HuH-7.5 (cell line): Measurements from ENCODE around the gene DDX25.

Source experiments
- DNase-seq: peaks from one replicate; pipeline ENCODE4 v3.0.0; 2011; ENCODE audit warnings: low spot score

Gene DDX25

DNA sequence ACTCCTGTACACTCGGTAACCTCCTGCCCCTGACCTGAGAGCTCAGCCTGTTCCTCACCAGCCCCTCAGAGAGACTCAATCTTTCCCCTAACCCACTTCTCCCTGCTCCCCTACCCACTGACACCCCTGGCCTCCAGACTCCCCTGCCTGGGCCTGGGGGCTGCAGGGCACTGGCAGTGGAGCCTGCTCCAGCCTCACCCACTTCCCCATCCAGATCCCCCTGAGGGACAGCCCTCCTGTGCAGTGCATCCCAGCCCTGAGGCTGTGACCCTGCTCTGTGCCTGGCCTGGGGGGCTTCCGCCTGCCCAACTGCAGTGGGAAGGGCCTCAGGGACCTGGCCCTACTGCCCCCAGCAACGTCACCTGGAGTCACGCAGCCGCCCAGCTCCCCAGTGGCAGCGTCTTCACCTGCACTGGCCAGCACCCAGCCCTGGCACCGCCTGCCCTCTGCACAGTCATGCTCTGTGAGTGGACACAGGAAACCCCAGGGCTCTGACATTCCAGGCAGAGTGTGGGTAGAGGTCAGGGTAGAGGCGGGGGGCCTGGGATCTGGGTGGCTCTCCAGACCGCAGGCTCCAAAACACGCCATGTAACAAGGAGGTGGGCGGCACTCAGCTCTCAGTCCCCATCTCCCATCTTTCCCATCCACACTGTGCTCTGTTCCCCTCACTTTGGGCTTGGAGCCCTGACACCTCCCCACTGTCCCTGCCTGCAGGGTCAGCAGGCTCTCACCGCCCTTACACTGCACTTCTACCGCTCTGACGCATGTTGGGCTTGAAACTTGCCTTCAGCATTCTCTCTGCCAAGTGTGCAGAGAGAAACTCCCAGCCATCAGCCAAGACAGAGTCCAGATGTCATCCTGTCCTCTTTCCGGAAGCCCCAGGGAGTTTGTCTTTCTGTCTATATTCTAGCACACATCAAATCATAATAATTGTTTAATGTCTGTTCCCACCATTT lies 46.7 kb downstream of the DDX25 start:
- DNase-seq, result no peak

DNA sequence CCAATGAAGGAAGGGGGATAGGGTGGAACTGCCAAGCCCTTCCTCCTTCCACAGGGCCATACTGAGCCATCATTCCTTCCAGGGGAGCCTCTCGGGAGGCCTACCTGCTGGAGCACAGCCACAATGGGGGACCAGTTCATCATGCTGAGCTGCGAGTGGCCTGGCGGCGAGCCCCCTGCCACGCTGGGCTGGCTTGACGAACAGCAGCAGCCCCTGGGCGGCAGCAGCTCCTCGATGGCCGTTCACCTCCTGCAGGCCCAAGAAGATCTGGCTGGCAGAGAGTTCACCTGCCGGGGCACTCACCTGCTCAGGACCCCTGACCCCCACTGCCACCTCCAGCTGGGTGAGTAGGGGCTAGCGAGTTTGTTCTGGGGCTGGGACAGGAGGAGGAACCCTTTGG lies 47.4 kb downstream of the DDX25 start:
- no peak for DNase-seq

DNA sequence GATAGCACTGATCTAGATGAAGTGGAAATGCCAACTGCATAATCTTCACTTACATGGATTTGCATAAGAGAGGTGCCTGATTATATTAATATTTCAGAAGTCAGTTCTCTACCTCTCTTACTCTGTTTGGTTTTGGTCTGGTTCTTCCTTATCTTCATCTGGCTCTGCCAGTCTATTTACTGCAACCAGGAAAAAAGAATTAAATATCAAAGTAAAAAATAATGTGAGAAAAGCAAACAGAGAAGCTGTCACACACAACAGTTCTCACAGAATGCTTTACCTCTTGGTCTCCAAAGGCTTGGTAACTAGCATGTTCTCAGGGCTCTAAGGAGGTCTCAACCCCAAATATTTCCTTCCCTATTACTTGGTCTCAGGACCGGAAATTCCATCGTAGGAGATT lies 48.3 kb downstream of the DDX25 start:
- no peak for DNase-seq

DNA sequence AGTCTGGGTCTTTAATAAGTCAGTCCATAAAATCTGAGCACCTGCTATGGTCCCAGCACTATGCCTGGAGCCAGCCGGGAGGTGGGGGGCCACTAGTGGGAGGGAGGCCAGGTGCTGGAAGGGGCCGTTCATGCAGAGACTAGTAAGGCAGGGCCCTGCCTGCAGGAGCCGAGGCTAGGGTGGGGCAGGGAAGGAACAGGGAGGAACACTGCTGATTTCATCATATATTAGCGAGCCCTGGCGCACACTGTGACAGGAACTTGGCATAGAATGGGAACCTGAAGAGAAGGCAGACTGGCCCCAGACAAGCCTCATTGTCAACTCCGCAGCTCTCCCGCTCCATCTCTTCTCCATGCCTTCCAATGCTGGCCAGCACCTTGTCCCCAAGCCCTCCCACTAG lies 48.7 kb downstream of the DDX25 start:
- no peak for DNase-seq

DNA sequence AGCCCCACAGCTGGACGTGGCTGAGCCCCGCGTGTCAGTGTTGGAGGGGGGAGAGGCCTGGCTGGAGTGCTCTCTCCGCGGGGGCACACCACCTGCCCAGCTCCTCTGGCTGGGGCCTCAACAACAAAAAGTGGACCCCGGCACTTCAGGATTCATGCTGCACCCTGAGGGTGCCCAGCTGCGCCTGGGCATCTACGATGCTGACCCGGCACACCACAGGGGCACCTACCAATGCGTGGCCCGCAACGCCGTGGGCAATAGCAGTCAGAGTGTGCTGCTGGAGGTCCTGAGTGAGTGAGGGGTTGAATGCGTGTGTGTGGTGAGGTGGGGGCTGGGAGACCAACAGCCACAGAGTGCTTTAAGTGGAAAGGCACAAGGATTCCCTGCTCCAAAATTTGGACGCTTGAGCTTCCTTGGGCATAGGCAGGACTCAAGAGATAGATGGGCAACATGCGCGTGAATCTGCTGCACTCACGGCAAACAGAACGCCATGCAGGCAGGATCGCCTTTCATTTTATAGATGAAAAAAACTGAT lies 49.2 kb downstream of the DDX25 start:
- no peak for DNase-seq

DNA sequence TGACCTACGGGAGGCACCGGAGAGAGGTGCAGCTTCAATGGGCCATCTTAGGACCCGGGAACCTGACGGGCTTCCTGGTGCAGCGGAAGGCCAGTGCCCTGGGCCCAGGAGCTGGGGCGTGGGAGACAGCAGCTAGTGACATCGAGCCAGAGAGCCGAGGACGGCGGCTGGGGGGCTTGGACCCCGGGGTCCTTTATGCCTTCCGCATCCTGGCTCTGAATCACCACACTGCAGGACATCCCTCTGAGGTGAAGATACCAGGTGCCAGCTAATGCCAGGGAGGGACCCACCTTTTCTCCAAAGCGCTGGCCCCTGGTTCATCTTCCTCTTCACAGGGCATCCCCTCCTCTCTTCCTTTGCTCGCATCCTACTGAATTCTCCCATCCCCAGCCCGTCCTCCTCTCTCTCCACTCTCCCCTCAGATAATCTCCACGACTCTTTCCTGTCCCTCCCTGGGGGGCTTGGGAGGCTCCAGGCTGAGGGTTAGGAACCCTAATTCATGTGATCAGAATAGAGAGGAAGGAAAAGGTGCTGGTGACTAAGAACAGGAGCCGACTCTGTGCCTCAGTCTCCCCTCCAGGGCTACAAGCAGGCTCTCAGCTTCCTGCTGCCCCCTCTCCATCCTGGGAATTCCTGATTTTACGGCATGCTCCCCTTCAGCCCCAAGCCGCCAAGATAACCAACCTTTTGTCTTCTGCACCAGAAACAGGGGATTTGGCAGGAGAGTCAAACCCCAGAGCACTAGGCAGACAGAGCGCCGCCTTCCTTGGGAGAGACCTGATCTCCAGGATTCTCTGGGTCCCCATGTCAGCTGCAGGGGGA lies 50.0 kb downstream of the DDX25 start:
- no peak for DNase-seq

DNA sequence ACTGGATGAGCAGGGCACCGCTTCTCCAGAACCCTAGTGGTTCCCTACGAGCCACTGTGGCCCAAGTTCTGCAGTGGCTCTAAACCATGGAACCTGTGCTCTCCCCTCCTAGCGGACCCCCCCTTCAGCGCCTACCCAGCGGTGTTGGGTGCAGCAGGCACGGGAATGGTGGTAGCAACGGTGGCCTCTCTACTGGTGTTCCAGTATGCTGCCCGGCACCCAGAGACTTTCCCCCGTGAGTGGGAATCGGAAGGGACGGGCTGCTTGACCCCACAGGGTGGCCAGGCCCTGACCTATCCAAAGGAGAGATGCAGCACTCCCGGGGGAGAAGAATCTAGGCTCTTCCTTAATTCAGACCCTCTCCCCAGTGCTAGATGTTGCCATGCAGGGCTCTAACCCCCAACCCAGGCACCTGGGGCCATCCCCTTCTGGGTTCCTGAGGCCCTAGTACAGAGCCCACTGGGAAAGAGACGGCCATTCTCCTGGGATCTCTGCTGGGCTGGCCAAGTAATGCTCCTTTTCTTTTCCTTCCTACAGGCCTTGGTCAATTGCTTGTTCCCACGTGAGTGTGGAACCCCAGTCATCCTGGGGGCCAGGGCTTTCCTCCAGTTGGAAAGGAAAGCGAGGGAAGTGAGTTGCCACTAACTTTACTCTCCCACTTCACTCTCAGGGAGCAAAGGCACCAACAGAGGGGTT lies 50.8 kb downstream of the DDX25 start:
- no peak for DNase-seq

DNA sequence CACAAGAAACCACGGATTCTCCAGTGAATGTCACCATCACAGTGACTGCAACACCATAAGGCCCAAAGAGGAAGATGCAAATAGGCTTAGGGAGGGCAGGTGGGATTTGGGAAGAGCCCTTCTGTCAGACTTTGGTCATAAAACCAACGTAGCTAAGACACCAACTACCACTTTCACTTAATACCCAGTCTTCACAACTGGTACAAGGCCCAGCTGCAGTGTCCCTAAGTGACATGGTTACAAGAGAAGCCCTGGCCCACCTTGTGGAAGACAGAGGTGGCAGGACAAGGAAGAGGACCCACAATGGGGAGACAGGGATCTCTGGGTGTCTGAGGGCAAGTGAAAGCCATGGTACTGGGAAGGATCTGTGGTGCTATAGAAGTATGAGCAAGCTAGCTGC lies 51.5 kb downstream of the DDX25 start:
- DNase-seq, result no peak

DNA sequence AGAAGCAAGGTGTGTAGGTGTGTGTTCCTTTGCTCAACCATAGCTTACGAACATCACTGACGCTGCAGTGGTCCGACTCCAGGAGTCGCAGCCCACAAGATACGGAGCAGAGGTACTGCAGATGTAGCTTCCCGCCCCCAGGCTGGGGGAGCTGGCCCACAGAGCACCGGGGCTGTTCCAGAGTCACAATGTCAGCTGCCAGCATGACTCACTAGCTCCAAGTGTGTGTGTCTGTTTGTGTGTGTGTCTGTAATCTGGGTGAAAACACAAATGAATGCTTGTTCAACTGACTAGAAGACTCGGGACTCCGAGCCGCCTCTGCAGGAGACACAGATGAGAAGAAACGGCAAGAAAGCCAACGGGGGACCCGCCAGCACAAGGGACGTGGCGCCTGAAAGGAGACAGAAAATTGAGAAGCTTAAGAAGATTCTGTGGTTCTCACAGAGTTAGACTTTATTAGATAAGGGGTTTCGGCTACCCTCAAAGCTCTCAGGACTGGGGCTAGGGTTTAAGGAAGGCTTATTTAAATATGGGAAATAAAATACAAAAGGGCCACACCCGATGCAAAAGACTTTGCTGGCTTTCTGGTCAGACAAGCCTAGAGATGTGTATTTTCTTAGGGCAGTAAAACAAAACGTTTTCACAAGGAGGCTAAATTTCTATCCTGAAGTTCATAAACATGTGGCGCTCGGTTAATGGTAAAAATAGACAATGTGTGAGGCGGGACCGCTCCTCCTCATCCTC lies 52.3 kb downstream of the DDX25 start:
- DNase-seq, result no peak

DNA sequence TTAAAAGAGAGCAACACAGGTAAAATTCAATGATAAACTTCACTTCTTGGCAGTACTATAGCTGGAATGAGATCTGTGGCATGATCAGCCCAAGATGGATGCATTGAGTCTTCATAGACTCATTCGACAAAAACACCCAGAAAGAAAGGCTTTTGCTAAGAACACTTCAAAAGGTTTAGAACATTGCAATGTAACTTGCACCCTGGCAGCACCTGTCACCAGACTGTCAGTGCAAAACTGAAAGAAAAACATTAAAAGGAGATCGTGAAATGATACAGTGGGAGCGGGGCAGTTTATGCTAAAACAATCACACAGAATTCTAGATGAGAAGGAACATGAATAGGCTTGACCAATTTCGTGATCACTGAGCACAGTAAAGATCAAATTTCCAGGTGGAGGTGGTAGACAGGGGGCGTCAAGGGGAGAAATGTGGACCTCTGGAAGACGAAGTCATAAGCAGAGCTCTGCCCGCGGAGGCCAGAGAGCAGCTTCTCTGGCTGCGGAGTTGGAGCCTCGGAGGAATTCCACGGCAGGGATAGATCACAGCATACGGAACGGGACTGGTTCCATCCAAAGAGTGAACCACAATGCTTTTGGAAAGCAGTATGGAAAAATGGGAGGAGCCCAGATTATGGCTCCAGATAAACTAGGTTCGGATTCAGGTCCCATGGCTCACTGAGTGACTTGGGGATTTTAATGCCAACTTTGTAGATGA lies 53.5 kb downstream of the DDX25 start:
- DNase-seq, result no peak

DNA sequence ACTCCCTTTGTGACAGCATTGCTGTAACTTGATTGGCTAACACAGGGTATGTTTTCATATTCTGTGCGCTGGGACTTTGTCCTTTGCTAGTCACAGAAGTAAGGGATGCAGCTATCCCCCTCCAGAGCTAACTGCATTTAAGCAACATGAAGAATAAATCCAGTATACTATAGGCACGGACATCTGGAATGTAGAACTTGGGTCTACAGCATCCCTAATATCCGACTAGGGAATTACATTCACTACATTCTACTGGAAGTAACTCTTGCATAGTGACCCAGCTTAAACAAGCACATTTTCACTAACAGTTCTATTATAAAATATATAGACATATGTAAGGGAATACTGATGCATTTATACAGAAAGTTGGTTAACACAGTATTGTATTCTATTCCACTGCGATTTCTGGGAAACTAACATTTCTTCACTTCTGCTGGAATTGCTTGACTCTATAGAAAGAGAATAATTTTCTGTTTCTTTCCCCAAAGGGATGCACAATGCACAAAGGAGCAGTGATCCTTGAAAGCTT lies 54.6 kb downstream of the DDX25 start:
- DNase-seq, result no peak

DNA sequence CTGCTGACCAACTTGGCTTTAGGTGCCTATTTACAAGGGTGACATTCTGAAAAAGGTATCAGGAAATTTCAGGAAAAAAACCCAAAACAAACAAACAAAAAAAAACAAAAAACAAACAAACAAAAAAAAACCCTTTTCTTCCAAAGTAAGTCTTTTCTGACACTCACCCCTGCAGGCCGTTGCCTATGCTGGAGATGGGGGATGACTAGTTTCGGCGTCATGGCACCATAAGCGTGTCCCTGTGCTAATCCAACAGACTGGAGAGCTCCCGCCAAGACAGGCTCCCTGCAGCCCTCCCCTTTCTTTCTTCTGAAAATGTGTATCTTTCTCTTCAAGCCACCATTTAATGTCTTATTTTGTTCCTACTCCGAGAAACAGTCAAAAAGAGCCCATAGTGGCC lies 55.2 kb downstream of the DDX25 start:
- DNase-seq, result no peak

DNA sequence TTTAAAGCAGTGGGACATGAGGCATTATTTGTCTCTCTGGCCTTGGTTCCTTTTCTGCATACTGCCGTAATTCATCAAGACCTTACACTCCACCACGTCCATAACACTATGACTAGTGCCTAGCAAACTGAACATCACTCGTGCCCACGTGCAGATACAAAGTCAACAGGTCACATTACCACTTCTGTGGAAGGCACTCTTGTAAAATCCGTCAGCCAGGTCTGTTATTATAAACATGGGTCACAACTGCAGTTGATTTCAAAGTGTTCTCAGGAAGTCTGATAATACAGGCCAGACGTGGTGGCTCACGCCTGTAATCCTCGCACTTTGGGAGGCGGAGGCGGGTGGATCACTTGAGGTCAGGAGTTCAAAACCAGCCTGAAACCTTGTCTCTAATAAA lies 55.6 kb downstream of the DDX25 start:
- DNase-seq, result no peak

DNA sequence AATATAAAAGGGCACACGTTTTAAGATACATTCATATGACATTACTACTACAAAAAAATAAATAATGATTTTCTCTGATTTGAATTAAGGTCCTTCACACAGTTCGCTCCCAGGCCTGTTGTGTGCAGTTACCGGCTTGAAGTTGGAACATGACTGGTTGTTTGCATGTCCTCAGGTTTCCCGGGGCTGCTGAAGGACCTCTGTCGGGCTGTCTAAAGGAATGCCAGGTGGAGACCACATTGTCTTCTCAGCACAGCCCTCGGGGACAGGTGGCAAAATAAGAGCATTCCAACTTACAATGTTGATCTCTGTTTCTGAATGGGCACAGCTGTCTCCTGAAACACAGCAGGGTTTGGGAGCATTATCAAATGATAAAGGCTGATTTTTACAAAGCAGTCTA lies 56.5 kb downstream of the DDX25 start:
- no peak for DNase-seq

DNA sequence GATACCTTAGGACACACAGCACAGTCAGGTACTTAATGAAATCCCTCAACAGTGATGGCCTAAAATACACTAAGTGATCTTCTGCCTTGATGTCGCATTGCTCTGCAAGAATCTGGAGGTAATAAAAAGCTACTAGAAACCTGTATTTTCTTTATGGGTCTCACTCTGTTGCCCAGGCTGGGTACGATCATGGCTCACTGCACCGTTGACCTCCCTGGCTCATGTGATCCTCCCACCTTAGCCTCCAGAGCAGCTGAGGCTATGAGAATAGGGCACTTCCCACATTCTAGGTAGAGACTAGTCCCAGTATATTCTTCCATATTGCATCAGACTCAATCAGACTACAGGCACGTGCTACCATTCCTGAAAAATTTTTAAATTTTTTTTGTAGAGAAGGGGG lies 63.2 kb downstream of the DDX25 start:
- no peak for DNase-seq

DNA sequence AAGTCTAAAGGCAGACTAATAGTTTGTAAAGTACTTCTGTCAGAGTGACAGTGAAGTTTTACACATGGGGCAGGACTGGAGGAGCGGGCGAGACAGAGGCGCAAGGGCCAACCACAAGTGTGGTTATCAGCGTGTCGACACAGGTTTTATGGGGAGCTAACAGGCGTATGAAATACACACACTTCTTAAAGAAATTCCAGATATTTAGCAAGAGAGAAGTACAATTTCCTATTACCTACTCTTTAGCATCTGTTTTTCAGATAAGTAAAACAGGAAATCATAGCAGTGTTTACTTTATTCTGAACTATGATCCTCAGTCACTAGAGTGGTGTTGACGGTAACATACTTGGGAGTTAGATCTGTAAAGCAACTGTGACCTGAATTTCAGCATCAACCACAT lies 64.0 kb downstream of the DDX25 start:
- no peak for DNase-seq

DNA sequence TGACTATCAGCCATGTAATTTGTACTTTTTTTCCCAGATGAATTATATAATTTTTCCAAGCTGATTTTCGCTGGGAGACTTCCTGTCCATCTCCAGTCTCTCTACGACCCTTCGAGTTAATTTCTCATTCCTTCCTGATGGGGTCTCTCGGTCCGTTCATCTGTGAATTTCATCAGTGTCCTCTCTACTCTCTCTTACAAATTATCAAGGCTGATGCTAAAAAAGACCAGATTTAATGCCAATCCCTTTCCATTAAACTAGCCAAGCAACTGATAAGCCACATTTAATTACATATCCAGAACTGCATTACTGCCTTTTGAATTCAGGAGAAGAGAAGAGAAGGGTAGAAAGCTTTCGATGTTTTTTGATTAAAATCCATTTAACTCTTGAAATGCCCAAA lies 67.3 kb downstream of the DDX25 start:
- no peak for DNase-seq

DNA sequence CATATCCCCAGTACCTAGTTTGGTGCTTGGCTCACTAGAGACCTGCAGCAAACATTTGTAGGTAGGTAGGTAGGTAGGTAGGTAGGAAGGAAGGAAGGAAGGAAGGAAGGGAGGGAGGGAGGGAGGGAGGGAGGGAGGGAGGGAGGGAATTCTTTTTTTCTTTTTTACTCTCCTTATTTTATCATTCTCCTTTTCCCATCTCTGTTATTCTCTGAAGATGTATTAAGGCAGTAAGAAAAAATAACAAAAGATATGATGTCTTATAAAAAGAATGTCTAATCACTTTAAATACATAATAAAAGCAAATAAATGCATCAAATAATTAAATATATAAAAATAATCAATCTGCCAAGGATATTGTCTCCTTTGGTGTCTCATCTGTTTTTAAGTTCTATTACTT lies 70.0 kb downstream of the DDX25 start:
- DNase-seq, result no peak

DNA sequence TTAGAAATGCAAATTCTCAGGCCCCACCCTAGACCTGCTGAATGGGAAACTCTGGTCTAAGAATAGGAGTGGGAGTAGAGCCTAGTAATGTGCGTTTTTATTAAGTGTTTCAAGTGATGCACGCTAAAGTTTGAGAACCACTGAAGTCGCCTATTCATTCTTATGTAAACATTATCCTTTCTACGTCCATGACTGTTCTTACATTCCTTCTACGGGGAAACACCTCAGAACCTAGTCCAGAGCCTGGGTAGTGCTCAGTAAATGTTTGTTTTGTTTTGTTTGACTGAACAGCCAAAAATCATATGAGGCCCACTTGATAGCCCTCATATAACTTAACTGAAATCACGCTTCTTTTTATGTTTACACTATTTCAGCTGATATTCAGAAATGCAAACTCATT lies 71.3 kb downstream of the DDX25 start:
- DNase-seq, result no peak

DNA sequence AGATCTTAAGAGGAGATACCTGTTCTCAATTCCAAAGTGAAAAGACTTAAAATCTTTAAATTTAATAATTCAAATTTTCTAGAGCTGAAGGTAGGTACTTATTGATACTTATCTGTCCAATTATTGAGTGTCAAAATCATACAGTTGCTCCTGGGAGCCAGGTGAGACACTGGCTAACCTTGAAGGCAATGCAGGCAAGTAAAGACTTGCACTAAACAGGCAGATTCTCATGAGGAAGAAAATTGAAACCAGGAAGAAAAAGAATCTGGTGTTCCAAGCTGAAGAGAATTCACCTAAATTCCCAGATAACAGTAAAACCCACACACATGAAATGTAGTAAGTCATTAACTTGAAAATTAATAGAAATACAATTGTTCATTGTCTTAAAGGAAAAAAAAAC lies 71.8 kb downstream of the DDX25 start:
- DNase-seq, result no peak

DNA sequence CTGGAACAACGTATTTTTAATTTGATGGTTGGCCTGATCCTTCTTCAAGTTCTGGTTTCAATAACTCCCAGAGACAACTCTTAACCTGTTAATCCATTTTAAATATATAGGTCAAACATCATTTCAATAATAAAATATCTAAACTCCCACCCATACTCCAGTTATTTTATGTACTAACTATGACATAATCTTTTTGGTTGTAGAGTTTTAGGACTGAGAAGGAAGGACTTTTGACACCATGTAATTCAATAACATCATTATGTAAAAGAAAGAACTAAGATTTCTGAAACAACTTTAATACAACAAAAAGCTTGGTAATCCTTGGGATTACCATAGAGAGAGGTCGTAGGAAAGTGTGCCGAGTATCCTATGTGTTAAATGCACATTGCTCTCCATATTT lies 73.0 kb downstream of the DDX25 start:
- no peak for DNase-seq
